HCT116 (cell line): ENCODE results near the gene DNM2. TPM values are rescaled to one million over a fixed set of nuclear protein-coding genes. Genes with fewer than 3 reads are reported as not detected.

Experiments used
- ATAC-seq: fragments of 200-7000 bp; cut with Tn5 transposase; 2 replicates; pipeline ENCODE4 v1.9.1; 2020; ENCODE audit warnings: mild to moderate bottlenecking, moderate library complexity
- BruUV-seq: library from RNA; stranded (reverse); fragments of 400-500 nt; replicated peaks from 2 replicates; lab custom pipeline; 2021; lab: Mats Ljungman, UMichigan
- CTCF ChIA-PET: fragments of 300-600 bp; sonication (Branson Sonifier 250); formaldehyde crosslinking; loops from one replicate; lab custom pipeline; 2021; ENCODE audit warnings: antibody characterized with exemption; lab: Charles Lee
- POLR2A ChIA-PET: fragments of 300-600, 350-600 bp; sonication (Branson Sonifier 250); formaldehyde crosslinking; loops from one replicate; lab custom pipeline; 2021; ENCODE audit warnings: antibody characterized with exemption; lab: Charles Lee
- RAD21 ChIA-PET, 2 experiments: fragments of 300-600 bp; sonication (Branson Sonifier 250); formaldehyde crosslinking; loops; one replicate each; lab custom pipeline; 2023; ENCODE audit warnings: low total read pairs in 2 of 2; ENCODE audit not compliant: uncharacterized antibody in 2 of 2, unreplicated experiment in 2 of 2, low non-redundant PET in 1 of 2; lab: Charles Lee
- DNase-seq: peaks from one replicate; pipeline ENCODE4 v3.0.0-alpha.2; 2010; ENCODE audit warnings: low read depth, low spot score
- H2AFZ ChIP-seq: fragments of 200-600 bp; shearing (Covaris generic), sonication (generic); 2 replicates; pipeline ENCODE4 v1.6.1; 2017; ENCODE audit warnings: low read depth, mixed run types, mixed read lengths, antibody characterized with exemption, low read length; ENCODE audit not compliant: poor library complexity, severe bottlenecking
- H3K27ac ChIP-seq: 2 replicates; pipeline ENCODE4 v1.5.1; 2012; ENCODE audit warnings: low read depth, low read length
- H3K27me3 ChIP-seq: fragments of 200-600 bp; sonication (generic); 2 replicates; pipeline ENCODE4 v1.6.1; 2016; ENCODE audit warnings: mixed run types, low read length, mixed read lengths; ENCODE audit not compliant: insufficient read depth
- H3K36me3 ChIP-seq, 2 experiments: fragments of 200-500 bp in 1 of 2; fragments of 200-600 bp in 1 of 2; sonication (Bioruptor generic) in 1 of 2; sonication (generic) in 1 of 2; 2 replicates each; pipeline versions ENCODE4 v1.5.1 to v1.6.1; 2014 to 2016; ENCODE audit warnings: low read length in 2 of 2, inconsistent platforms in 1 of 2, mixed read lengths in 1 of 2, mixed run types in 1 of 2; ENCODE audit not compliant: insufficient read depth in 2 of 2, control insufficient read depth in 1 of 2
- H3K4me1 ChIP-seq, 2 experiments: fragments of 200-600 bp in 1 of 2; sonication (generic) in 1 of 2; 2 replicates each; pipeline versions ENCODE4 v1.5.1 to v1.6.1; 2012 to 2017; ENCODE audit warnings: low read length in 2 of 2, inconsistent platforms in 1 of 2, mild to moderate bottlenecking in 1 of 2, mixed read lengths in 1 of 2, mixed run types in 1 of 2, moderate library complexity in 1 of 2; ENCODE audit not compliant: insufficient read depth in 2 of 2, control insufficient read depth in 1 of 2
- H3K4me2 ChIP-seq: fragments of 200-600 bp; sonication (generic); 2 replicates; pipeline ENCODE4 v1.6.1; 2017; ENCODE audit warnings: mixed run types, low read length, mixed read lengths
- H3K4me3 ChIP-seq, 2 experiments: fragments of 200-600 bp in 1 of 2; sonication (generic) in 1 of 2; replicated peaks in 1 of 2; 2 replicates each; pipeline ENCODE4 v1.5.1; 2011 to 2016; ENCODE audit warnings: low read length in 2 of 2, control low read depth in 1 of 2, low read depth in 1 of 2, mild to moderate bottlenecking in 1 of 2, mixed read lengths in 1 of 2, mixed run types in 1 of 2
- H3K79me2 ChIP-seq: fragments of 200-600 bp; sonication (generic); 2 replicates; pipeline ENCODE4 v1.6.1; 2017; ENCODE audit warnings: mild to moderate bottlenecking, mixed run types, low read length, moderate library complexity, mixed read lengths; ENCODE audit not compliant: insufficient read depth
- H3K9ac ChIP-seq: fragments of 200-600 bp; sonication (generic); 2 replicates; pipeline ENCODE4 v1.6.1; 2016; ENCODE audit warnings: low read length, mixed read lengths
- H3K9me2 ChIP-seq: fragments of 200-600 bp; sonication (generic), shearing (Covaris generic); 2 replicates; pipeline ENCODE4 v1.6.1; 2017; ENCODE audit warnings: mixed run types, mild to moderate bottlenecking, moderate library complexity; ENCODE audit not compliant: insufficient read depth
- H3K9me3 ChIP-seq, 2 experiments: fragments of 200-500 bp in 1 of 2; fragments of 200-600 bp in 1 of 2; sonication (Bioruptor generic) in 1 of 2; sonication (generic) in 1 of 2; 2 replicates each; pipeline ENCODE4 v1.6.1; 2014 to 2017; ENCODE audit warnings: low read length in 2 of 2, mixed read lengths in 2 of 2, inconsistent platforms in 1 of 2, low read depth in 1 of 2, mild to moderate bottlenecking in 1 of 2, mixed run types in 1 of 2, moderate library complexity in 1 of 2; ENCODE audit not compliant: control insufficient read depth in 1 of 2, insufficient read depth in 1 of 2
- H4K20me1 ChIP-seq: fragments of 200-600 bp; sonication (generic), shearing (Covaris generic); 2 replicates; pipeline ENCODE4 v1.6.1; 2017; ENCODE audit warnings: mixed run types, mild to moderate bottlenecking, moderate library complexity; ENCODE audit not compliant: insufficient read depth
- CEBPB ChIP-seq: IDR thresholded peaks from 2 replicates; pipeline ENCODE4 v1.6.1; 2012; ENCODE audit warnings: low read depth
- ELF1 ChIP-seq: IDR thresholded peaks from 2 replicates; pipeline ENCODE4 v1.6.1; 2012; ENCODE audit warnings: low read depth, borderline replicate concordance
- EZH2 ChIP-seq: fragments of 200-600 bp; sonication (generic); IDR thresholded peaks from 2 replicates; pipeline ENCODE4 v1.6.1; 2017; ENCODE audit warnings: antibody characterized with exemption, mixed run types
- JUND ChIP-seq: IDR thresholded peaks from 2 replicates; pipeline ENCODE4 v1.6.1; 2012
- MAX ChIP-seq: IDR thresholded peaks from 2 replicates; pipeline ENCODE4 v1.6.1; 2012
- POLR2AphosphoS5 ChIP-seq: IDR thresholded peaks from 2 replicates; pipeline ENCODE4 v1.6.1; 2011; ENCODE audit warnings: mild to moderate bottlenecking, low read depth, low read length, moderate library complexity
- RAD21 ChIP-seq: IDR thresholded peaks from 2 replicates; pipeline ENCODE4 v1.6.1; 2012; ENCODE audit warnings: low read depth, mild to moderate bottlenecking
- TCF7L2 ChIP-seq: IDR thresholded peaks from 2 replicates; pipeline ENCODE4 v1.7.0; 2011; ENCODE audit warnings: borderline replicate concordance, inconsistent platforms; ENCODE audit not compliant: insufficient read depth, insufficient read length; ENCODE audit errors: extremely low read depth
- ZFX ChIP-seq: fragments of 450-650 bp; IDR thresholded peaks from 2 replicates; pipeline ENCODE4 v1.6.1; 2017
- intact Hi-C: fragments of 100-400 bp; cut with micrococcal nuclease; formaldehyde crosslinking; loops from 2 replicates; pipeline ENCODE4 v1.10.0; 2022
- total RNA-seq: library from RNA; stranded (reverse); gene quantifications from one replicate; pipeline ENCODE4 v1.2.1, GENCODE V29; 2021; ENCODE audit not compliant: unreplicated experiment
- TF ChIP-seq, protein P1 (sequence below), 3 experiments: fragments of 200-600 bp in 1 of 3; sonication (generic) in 1 of 3; IDR thresholded peaks in 2 of 3; conservative IDR thresholded peaks in 1 of 3; 2 replicates each; pipeline ENCODE4 v1.5.1; 2012 to 2017; ENCODE audit warnings: low read depth in 2 of 3, low read length in 2 of 3, antibody characterized with exemption in 1 of 3, borderline replicate concordance in 1 of 3, control low read depth in 1 of 3, mild to moderate bottlenecking in 1 of 3, mixed read lengths in 1 of 3, mixed run types in 1 of 3, moderate library complexity in 1 of 3; ENCODE audit not compliant: insufficient read depth in 1 of 3
- TF ChIP-seq, protein P2 (sequence below): IDR thresholded peaks from 2 replicates; pipeline ENCODE4 v1.6.1; 2012
- TF ChIP-seq, protein P3 (sequence below): IDR thresholded peaks from 2 replicates; pipeline ENCODE4 v1.6.1; 2012; ENCODE audit warnings: low read depth

Gene DNM2
- total RNA-seq, 1 experiment from 2014 or later, result 183 TPM

DNA sequence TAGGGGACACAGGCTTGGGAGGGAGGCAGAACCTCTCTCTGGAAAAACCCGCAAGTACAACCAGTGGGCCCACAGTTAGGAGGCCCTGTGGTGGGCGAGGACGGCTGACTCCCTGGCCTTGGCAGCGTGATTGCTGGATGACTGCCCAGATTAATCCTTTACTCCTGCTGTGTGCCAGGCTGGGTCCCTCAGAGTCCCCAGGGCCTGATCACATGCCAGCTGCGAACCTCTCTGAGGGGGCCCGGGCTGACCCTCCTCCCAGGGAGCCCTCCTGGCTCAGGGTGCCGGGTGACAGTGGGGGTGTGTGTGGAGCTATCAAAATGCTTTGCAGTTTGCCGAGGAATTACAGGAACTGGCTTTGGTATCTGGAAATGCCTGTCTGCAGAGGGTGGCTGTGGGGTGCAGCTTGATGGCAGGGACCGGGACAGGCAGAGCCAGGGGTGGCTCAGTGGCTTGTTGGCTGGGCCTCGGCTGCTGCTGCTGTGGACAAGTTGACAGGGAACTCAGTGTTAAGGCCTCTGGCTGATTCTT is 48.9 kb downstream of the DNM2 start:
- no TSS peak for BruUV-seq
- no peak overlapping the region for H3K9ac ChIP-seq
- H3K9me3 ChIP-seq, result no peaks in the 10 kb centered on the region
- H3K4me1 ChIP-seq, result peaks cover 40 to 41% of the 10 kb centered on the region in 2 experiments
- H3K79me2 ChIP-seq, result peaks cover 54% of the 10 kb centered on the region
- ChIA-PET POLR2A (no interaction called here), CTCF (interaction anchor here (0.9 kb wide), 1 partner anchor 49 kb away, joined by 3 read pairs; the partner anchor contains the start of gene DNM2), RAD21 (no interaction called here)
- H3K27me3 ChIP-seq, result no peaks in the 10 kb centered on the region
- DNase-seq, result no peak
- no peak for ATAC-seq
- no peak overlapping the region for H3K4me3 ChIP-seq
- H3K36me3 ChIP-seq, result peaks cover 0 to 1% of the 10 kb centered on the region in 2 experiments; a peak in 2 of 4 replicates
- H3K27ac ChIP-seq, result peak overlapping the region; percentile 39; the same call in 1 of the 2 replicates
- H2AFZ ChIP-seq, result no peak overlapping the region
- TF ChIP-seq EZH2 (no peak), POLR2AphosphoS5 (no peak), MAX (no peak), RAD21 (no peak), ZFX (no peak), JUND (no peak), TCF7L2 (no peak), ELF1 (no peak), CEBPB (no peak)
- TF ChIP-seq, protein P1, sequence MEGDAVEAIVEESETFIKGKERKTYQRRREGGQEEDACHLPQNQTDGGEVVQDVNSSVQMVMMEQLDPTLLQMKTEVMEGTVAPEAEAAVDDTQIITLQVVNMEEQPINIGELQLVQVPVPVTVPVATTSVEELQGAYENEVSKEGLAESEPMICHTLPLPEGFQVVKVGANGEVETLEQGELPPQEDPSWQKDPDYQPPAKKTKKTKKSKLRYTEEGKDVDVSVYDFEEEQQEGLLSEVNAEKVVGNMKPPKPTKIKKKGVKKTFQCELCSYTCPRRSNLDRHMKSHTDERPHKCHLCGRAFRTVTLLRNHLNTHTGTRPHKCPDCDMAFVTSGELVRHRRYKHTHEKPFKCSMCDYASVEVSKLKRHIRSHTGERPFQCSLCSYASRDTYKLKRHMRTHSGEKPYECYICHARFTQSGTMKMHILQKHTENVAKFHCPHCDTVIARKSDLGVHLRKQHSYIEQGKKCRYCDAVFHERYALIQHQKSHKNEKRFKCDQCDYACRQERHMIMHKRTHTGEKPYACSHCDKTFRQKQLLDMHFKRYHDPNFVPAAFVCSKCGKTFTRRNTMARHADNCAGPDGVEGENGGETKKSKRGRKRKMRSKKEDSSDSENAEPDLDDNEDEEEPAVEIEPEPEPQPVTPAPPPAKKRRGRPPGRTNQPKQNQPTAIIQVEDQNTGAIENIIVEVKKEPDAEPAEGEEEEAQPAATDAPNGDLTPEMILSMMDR (IDR thresholded peaks at IDR 0.05 in 2 of 3, conservative IDR thresholded peaks at IDR 0.05 in 1 of 3; ENCODE audit: borderline replicate concordance in 1 of 3, insufficient read depth in 1 of 3, low read depth in 2 of 3, low read length in 2 of 3), result no peak
- TF ChIP-seq, protein P2, sequence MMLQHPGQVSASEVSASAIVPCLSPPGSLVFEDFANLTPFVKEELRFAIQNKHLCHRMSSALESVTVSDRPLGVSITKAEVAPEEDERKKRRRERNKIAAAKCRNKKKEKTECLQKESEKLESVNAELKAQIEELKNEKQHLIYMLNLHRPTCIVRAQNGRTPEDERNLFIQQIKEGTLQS, result no peak
- TF ChIP-seq, protein P3, sequence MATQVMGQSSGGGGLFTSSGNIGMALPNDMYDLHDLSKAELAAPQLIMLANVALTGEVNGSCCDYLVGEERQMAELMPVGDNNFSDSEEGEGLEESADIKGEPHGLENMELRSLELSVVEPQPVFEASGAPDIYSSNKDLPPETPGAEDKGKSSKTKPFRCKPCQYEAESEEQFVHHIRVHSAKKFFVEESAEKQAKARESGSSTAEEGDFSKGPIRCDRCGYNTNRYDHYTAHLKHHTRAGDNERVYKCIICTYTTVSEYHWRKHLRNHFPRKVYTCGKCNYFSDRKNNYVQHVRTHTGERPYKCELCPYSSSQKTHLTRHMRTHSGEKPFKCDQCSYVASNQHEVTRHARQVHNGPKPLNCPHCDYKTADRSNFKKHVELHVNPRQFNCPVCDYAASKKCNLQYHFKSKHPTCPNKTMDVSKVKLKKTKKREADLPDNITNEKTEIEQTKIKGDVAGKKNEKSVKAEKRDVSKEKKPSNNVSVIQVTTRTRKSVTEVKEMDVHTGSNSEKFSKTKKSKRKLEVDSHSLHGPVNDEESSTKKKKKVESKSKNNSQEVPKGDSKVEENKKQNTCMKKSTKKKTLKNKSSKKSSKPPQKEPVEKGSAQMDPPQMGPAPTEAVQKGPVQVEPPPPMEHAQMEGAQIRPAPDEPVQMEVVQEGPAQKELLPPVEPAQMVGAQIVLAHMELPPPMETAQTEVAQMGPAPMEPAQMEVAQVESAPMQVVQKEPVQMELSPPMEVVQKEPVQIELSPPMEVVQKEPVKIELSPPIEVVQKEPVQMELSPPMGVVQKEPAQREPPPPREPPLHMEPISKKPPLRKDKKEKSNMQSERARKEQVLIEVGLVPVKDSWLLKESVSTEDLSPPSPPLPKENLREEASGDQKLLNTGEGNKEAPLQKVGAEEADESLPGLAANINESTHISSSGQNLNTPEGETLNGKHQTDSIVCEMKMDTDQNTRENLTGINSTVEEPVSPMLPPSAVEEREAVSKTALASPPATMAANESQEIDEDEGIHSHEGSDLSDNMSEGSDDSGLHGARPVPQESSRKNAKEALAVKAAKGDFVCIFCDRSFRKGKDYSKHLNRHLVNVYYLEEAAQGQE, result no peak
- H4K20me1 ChIP-seq, result no peaks in the 10 kb centered on the region
- no peaks in the 10 kb centered on the region for H3K9me2 ChIP-seq
- H3K4me2 ChIP-seq, result no peak overlapping the region
- intact Hi-C loops, result no loop called here
